ENCODE measurements around the gene CHST11. TPM values are rescaled to one million over a fixed set of nuclear protein-coding genes. Genes with fewer than 3 reads are reported as not detected.

CHST11 gene
- total and polyA plus RNA-seq, 8 donors, result 11.1 to 56.9 (median 14.8) TPM

DNA sequence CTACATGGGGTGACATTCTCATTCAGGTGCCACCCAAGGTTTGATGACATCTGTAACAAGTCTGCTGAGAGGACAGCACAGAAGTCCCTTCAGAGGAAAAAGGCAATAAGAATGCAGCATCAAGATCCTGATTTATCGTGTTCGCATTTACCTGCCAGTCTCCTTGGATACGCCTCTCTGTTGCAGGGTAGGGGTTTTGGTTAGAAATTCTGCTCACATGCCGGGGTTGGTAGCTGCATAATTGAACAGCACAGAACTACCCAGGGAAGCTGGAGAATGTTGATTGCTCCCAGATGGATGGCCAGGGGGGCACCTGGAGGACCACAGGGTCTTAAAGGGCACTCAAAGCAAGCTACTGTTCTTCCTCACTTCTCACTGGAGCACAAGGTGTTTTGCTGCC lies 31.1 kb upstream of the CHST11 start:
- no peaks in the 10 kb centered on the region for H3K36me3 ChIP-seq
- ATAC-seq, result no peak
- no peak for DNase-seq
- intact Hi-C loops (cut with DNase I), result no loop called here
- TF ChIP-seq, protein P1, sequence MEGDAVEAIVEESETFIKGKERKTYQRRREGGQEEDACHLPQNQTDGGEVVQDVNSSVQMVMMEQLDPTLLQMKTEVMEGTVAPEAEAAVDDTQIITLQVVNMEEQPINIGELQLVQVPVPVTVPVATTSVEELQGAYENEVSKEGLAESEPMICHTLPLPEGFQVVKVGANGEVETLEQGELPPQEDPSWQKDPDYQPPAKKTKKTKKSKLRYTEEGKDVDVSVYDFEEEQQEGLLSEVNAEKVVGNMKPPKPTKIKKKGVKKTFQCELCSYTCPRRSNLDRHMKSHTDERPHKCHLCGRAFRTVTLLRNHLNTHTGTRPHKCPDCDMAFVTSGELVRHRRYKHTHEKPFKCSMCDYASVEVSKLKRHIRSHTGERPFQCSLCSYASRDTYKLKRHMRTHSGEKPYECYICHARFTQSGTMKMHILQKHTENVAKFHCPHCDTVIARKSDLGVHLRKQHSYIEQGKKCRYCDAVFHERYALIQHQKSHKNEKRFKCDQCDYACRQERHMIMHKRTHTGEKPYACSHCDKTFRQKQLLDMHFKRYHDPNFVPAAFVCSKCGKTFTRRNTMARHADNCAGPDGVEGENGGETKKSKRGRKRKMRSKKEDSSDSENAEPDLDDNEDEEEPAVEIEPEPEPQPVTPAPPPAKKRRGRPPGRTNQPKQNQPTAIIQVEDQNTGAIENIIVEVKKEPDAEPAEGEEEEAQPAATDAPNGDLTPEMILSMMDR (IDR thresholded peaks at IDR 0.05), result no peak
- no peaks in the 10 kb centered on the region for H3K27me3 ChIP-seq
- no peak overlapping the region for H3K4me3 ChIP-seq
- no peaks in the 10 kb centered on the region for H3K4me1 ChIP-seq
- no peaks in the 10 kb centered on the region for H3K9me3 ChIP-seq
- H3K27ac ChIP-seq, result no peak overlapping the region

DNA sequence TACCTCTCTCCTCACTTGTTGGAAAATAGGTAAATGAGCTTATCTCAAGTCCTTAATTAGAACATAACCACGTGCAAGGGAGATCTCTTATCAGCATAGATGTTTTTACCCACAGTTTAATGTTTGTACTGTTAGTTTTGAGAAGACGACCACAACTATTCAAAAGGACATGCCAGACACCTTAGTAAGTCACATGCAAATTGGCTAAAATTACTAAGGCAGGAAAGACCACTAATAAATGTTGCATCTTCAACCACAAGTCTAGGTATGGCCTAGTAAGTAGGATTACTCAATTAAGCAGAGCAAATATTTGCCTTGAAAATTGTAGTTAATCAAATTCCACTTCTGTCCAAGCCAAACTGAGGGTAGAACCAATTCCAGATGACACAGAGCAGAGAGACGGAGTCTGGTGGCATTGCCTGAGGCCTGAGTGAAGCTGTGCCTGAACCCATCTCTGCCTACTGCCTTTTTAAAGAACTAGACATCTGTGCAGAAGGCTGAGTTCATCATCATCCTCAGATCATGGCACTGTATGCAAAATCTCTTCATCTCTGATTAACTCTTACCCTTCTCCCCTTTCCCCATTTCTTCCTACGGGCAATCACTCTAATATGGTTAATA lies 29.7 kb upstream of the CHST11 start:
- no peaks in the 10 kb centered on the region for H3K36me3 ChIP-seq
- no peaks in the 10 kb centered on the region for H3K4me1 ChIP-seq
- no peaks in the 10 kb centered on the region for H3K9me3 ChIP-seq
- intact Hi-C loops (cut with DNase I), result no loop called here
- H3K27ac ChIP-seq, result no peak overlapping the region
- DNase-seq (no peak), ATAC-seq (peak; percentile 13)
- H3K4me3 ChIP-seq, result no peak overlapping the region
- TF ChIP-seq, protein P1 (IDR thresholded peaks at IDR 0.05), result no peak
- no peaks in the 10 kb centered on the region for H3K27me3 ChIP-seq

DNA sequence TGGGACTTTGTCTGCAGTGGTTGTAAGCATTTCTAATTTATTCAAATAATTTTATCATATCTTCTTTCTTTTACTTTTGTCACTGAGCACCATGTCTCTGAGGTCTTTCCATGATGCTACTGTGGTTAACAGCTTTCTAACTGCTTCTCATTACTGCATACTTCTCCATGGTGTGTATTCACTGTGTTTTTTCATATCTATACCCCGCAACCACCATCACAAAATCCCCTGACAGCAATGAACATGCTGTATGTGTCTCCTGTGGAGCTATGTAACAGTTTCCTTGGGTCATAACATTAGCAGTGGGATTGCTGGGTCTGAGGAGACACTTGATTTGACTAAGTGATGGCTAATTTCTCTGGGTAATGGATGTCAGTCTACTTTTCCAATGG lies 29.2 kb upstream of the CHST11 start:
- no peak for DNase-seq
- no peaks in the 10 kb centered on the region for H3K36me3 ChIP-seq
- intact Hi-C loops (cut with DNase I), result no loop called here
- H3K27me3 ChIP-seq, result no peaks in the 10 kb centered on the region
- TF ChIP-seq, protein P1 (IDR thresholded peaks at IDR 0.05), result no peak
- H3K9me3 ChIP-seq, result no peaks in the 10 kb centered on the region
- H3K27ac ChIP-seq, result no peak overlapping the region
- no peak for ATAC-seq
- H3K4me3 ChIP-seq, result no peak overlapping the region
- no peaks in the 10 kb centered on the region for H3K4me1 ChIP-seq

DNA sequence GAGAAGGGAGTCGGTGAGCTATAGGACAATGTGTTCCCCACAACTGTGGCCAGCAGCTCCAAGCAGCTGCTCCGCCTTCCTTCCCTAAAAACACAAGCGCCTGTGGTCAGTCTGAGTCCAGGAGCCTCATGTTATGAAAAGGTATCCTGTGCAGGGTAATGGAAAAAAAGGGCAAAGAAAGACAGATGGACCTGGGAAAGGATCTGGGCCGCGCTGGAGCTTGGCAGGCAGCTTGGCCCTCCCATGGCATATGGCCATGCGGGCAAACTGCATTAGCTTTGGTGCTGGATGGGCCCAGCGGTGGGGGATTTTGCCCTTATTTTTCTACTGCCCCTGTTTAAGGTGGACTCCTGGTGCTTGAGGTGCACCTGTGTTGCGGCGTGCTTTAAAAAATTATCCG lies 23.7 kb upstream of the CHST11 start:
- Histone ChIP-seq H3K9me3 (no peaks in the 10 kb centered on the region), H3K27ac (no peak overlapping the region), H3K27me3 (no peaks in the 10 kb centered on the region), H3K4me1 (no peaks in the 10 kb centered on the region), H3K4me3 (no peak overlapping the region), H3K36me3 (no peaks in the 10 kb centered on the region)
- intact Hi-C loops (cut with DNase I), result no loop called here
- TF ChIP-seq, protein P1 (IDR thresholded peaks at IDR 0.05), result no peak
- ATAC-seq, result no peak
- no peak for DNase-seq

DNA sequence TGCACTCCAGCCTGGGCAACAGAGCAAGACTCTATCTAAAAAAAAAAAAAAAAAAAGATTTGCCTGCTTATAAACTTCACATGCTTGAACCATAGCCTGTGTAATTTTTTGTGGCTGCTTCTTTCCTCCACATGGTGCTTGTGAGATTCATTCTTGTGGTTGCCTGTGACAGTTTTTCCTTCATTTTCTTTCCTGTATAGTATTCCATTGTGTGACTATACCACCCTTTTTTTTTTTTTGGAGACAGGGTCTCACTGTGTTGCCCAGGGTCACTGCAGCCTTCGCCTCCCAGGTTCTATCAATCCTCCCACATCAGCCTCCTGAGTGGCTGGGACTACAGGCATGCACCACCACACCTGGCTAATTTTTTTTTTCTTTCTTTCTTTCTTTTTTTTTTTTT lies 22.6 kb upstream of the CHST11 start:
- intact Hi-C loops (cut with DNase I), result no loop called here
- H3K4me1 ChIP-seq, result no peaks in the 10 kb centered on the region
- TF ChIP-seq, protein P1 (IDR thresholded peaks at IDR 0.05), result no peak
- H3K4me3 ChIP-seq, result no peak overlapping the region
- DNase-seq (no peak), ATAC-seq (no peak)
- no peaks in the 10 kb centered on the region for H3K27me3 ChIP-seq
- no peaks in the 10 kb centered on the region for H3K9me3 ChIP-seq
- no peaks in the 10 kb centered on the region for H3K36me3 ChIP-seq
- H3K27ac ChIP-seq, result no peak overlapping the region

All from left lung (tissue), 10 donors.